ENCODE results near the gene C6orf89. TPM values are rescaled to one million over a fixed set of nuclear protein-coding genes. Genes with fewer than 3 reads are reported as not detected.

Gene C6orf89
- polyA plus RNA-seq, 1 experiment = 59.7 TPM

DNA sequence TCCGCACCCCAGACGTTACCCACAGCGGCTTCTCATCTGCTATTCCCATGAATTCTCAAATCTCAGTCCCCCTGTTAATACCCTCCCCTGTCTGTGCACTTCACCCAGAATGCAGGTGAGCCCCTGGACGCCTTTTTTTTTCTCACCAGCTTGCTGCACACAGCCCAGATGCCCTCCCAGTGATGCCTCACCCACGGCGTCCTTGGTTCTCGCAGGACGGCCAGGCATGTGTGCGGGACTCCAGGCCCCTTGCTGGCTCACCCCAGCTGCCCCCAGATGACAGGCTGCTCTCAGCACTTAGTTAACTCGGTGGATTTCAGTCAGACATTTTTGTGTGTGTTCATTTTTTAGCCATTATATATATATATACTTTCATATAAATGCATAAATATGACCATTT is 43.4 kb downstream of the C6orf89 start:
- Histone ChIP-seq H3K27ac (ENCODE audit: low read depth, low read length) (peak overlapping the region; percentile 31), H3K4me3 (ENCODE audit: low read depth, low read length) (no peak overlapping the region), H3K27me3 (ENCODE audit: control insufficient read depth, insufficient read depth, low read length) (no peaks in the 10 kb centered on the region), H3K9me3 (ENCODE audit: control insufficient read depth, insufficient read depth, low read length) (no peaks in the 10 kb centered on the region)
- TF ChIP-seq, protein P1, sequence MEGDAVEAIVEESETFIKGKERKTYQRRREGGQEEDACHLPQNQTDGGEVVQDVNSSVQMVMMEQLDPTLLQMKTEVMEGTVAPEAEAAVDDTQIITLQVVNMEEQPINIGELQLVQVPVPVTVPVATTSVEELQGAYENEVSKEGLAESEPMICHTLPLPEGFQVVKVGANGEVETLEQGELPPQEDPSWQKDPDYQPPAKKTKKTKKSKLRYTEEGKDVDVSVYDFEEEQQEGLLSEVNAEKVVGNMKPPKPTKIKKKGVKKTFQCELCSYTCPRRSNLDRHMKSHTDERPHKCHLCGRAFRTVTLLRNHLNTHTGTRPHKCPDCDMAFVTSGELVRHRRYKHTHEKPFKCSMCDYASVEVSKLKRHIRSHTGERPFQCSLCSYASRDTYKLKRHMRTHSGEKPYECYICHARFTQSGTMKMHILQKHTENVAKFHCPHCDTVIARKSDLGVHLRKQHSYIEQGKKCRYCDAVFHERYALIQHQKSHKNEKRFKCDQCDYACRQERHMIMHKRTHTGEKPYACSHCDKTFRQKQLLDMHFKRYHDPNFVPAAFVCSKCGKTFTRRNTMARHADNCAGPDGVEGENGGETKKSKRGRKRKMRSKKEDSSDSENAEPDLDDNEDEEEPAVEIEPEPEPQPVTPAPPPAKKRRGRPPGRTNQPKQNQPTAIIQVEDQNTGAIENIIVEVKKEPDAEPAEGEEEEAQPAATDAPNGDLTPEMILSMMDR (IDR thresholded peaks at IDR 0.05; ENCODE audit: low read depth, low read length) = no peak
- POLR2A ChIA-PET = interaction anchor here (0.7 kb wide), 1 partner anchor 57 kb away, joined by 3 read pairs; the partner anchor contains the start of gene MTCH1
- CTCF ChIA-PET = no interaction called here
- DNase-seq (ENCODE audit: low read depth, low spot score) = no peak

DNA sequence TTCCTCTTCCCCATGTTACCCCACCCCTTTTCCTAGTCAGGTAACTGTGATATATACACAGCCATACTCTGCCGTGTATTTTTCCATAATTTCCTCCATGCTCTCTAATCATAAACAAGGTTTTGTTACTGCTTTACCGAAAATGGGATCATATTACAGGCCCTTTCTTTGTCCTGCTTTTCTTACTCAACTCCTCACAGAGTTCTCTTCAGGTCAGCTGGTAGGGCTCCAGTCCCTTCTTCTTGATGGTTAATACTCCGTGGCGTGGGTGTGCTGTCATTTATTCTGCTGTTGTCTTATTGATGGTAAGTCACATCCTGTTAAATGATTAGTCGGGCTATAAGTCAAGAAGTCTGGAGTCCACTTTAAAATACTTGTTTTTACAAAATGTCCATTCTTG is 43.9 kb downstream of the C6orf89 start:
- no peaks in the 10 kb centered on the region for H3K9me3 ChIP-seq (ENCODE audit: control insufficient read depth, insufficient read depth, low read length)
- TF ChIP-seq, protein P1 (IDR thresholded peaks at IDR 0.05; ENCODE audit: low read depth, low read length) = no peak
- POLR2A ChIA-PET = no interaction called here
- H3K27ac ChIP-seq (ENCODE audit: low read depth, low read length) = peak overlapping the region; percentile 31
- no peaks in the 10 kb centered on the region for H3K27me3 ChIP-seq (ENCODE audit: control insufficient read depth, insufficient read depth, low read length)
- DNase-seq (ENCODE audit: low read depth, low spot score) = no peak
- H3K4me3 ChIP-seq (ENCODE audit: low read depth, low read length) = no peak overlapping the region
- CTCF ChIA-PET = no interaction called here

DNA sequence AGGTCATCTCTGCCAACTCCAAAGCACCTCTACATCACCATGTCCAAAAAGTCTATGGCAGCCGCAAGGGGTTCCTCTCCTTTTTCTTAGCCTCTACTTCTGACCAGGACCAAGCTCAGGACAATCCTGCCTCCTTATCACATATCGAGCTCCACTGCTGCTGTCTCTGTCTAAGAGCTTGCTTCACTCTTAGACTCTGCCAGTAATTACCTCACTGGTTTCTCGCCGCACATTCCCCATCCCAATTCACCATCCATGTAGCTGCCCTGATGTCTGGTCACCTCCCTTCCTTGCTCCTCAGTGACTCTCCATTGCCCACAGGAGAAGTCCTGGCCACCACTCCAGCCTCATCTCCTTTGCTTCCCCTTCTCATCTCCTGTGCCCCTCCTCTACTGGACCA is 44.7 kb downstream of the C6orf89 start:
- CTCF ChIA-PET = no interaction called here
- no peaks in the 10 kb centered on the region for H3K27me3 ChIP-seq (ENCODE audit: control insufficient read depth, insufficient read depth, low read length)
- POLR2A ChIA-PET = no interaction called here
- no peak overlapping the region for H3K27ac ChIP-seq (ENCODE audit: low read depth, low read length)
- H3K9me3 ChIP-seq (ENCODE audit: control insufficient read depth, insufficient read depth, low read length) = no peaks in the 10 kb centered on the region
- no peak for DNase-seq (ENCODE audit: low read depth, low spot score)
- no peak overlapping the region for H3K4me3 ChIP-seq (ENCODE audit: low read depth, low read length)
- TF ChIP-seq, protein P1 (IDR thresholded peaks at IDR 0.05; ENCODE audit: low read depth, low read length) = no peak

DNA sequence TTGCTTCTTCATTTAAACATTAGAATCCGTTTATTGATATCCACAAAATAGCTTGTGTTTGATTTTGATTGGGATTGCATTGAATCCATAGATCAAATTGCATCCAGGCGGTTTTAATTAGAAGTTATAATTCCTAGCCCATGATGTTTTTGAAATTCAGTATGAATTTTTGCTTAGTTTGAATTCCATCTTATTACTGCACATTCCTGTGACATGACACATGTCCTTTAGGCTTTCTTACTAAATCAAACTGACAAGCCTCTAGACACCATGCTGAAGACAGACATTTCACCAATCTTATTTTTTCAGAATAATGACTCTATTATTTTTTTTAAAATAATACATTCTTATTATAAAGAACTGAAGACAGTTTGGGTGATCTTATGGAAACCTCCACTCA is 47.4 kb downstream of the C6orf89 start:
- Histone ChIP-seq H3K4me3 (ENCODE audit: low read depth, low read length) (no peak overlapping the region), H3K27me3 (ENCODE audit: control insufficient read depth, insufficient read depth, low read length) (no peaks in the 10 kb centered on the region), H3K27ac (ENCODE audit: low read depth, low read length) (no peak overlapping the region), H3K9me3 (ENCODE audit: control insufficient read depth, insufficient read depth, low read length) (no peaks in the 10 kb centered on the region)
- TF ChIP-seq, protein P1 (IDR thresholded peaks at IDR 0.05; ENCODE audit: low read depth, low read length) = no peak
- no peak for DNase-seq (ENCODE audit: low read depth, low spot score)
- POLR2A ChIA-PET = no interaction called here
- CTCF ChIA-PET = interaction anchor here (0.6 kb wide), 3 partner anchors 20 to 688 kb away, joined by 3 to 7 read pairs (median 3); no protein-coding TSS in a partner anchor

DNA sequence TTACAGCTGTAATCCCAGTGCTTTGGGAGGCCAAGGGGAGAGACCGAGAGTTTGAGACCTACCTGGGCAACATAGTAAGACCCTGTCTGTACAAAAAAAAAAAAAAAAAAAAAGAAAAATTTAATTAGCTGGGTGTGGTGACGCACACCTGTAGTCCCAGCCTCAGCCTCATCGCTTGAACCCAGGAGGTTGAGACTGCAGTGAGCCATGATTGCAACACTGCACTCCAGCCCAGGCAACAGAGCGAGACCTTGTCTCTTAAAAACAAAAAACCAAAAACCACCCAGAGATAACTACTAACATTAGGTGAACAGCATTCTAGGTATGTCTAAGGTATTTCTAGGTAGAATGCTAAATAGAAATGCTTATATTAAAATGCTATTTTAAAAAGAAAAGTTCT is 47.8 kb downstream of the C6orf89 start:
- no peak for DNase-seq (ENCODE audit: low read depth, low spot score)
- H3K27ac ChIP-seq (ENCODE audit: low read depth, low read length) = no peak overlapping the region
- H3K9me3 ChIP-seq (ENCODE audit: control insufficient read depth, insufficient read depth, low read length) = no peaks in the 10 kb centered on the region
- no peak overlapping the region for H3K4me3 ChIP-seq (ENCODE audit: low read depth, low read length)
- CTCF ChIA-PET = interaction anchor here (0.6 to 0.9 kb wide), 2 partner anchors 20 to 48 kb away, joined by 3 read pairs; no protein-coding TSS in a partner anchor
- no peaks in the 10 kb centered on the region for H3K27me3 ChIP-seq (ENCODE audit: control insufficient read depth, insufficient read depth, low read length)
- POLR2A ChIA-PET = interaction anchor here (0.9 kb wide), 1 partner anchor 59 kb away, joined by 3 read pairs; the partner anchor contains the start of gene PPIL1
- TF ChIP-seq, protein P1 (IDR thresholded peaks at IDR 0.05; ENCODE audit: low read depth, low read length) = no peak

Measured in AG04450 (cell line).